RPMI8226 (cell line): ENCODE data around the gene TPSG1.
"Not testable (repeated sequence)": the region's sequence is repeated elsewhere in the genome, so short reads cannot be mapped to it uniquely, and the experiment has no call there.

Experiments
- DNase-seq: peaks from one replicate; pipeline ENCODE4 v3.0.0-alpha.2; 2015

Gene TPSG1

GRCh38 chr16:1256296-1256873 is 31.3 kb upstream of the TPSG1 start:
- not testable (repeated sequence) for DNase-seq

DNA sequence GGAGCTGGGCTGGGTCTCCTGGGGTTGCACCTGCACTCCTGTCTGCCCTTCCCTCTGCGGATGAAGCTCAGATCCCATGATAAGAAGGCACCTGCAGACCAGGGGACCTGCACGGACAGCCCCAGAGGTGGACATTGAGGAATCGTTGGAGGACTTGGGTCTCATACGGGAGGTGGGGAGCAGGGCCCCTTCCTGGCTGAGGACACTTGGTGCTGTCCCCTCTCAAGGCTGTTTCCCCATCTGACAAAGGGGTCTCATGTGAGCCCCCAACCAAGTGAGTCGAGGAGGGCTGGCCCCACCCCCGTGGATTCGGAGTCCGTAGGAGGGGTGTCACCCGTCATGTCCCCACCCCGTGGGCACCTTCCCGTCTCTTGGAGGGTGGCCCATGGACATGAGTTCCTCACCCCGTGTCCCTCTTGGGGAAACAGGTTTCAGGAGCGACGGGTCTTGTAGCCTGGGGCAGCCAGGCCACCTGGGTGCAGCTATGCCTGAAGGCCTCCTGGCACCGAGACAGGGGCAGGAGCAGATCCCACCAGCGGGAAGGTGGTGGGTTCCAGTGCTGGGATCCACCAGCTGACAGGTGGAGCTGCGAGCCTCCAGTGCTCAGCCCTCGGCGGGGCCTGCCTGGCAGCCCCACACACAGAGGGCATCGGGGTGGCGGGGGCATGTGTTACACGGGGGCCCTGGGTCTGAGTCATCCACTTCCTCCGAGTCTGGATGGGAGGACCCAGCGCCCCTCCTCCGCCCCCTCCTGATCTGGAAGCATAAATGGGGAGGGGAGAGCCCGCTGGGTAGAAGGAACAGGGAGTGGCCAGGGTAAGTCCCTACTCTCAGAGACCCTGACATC is 30.4 kb upstream of the TPSG1 start, which contains the start of gene TPSD1:
Gene TPSD1, plus strand, starts transcription at position 794 of the 847 bp plus-strand sequence. CDS start 212 bp downstream, outside the sequence.
- DNase-seq = not testable (repeated sequence)

GRCh38 chr16:1254821-1255220 is 29.8 kb upstream of the TPSG1 start:
- DNase-seq = not testable (repeated sequence)

DNA sequence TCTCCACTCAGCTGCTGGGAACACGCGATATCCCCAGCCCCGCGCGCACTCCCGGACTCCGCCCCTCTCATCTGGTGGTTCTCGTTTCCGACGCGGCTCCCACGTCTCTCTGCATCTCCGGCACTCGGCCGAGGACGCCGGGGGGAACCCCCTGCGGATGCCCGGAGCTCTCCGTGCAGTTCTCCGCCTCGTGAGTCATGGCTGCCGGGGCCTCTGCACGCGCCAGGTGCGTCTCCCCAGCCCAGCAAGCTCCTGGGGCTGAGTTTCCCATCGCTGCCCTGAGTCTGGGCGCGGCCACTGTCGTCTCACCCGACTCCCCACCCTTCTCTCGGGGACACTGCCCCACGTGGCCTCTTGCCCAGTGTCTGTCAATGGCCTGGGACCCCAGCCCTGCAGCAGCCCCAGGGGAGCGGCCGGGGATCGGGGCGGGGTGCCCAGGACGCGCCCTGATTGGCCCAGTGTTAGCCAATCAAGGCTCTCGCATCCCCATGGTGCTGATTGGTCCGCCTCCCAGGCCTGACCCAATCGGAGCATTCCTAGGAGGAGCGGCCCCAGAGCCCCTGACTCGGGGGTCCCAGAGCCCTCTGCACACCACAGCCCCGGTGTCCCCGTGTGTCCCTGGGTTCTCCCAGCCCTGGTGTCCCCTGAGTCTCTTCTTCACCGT is 28.8 kb upstream of the TPSG1 start:
- DNase-seq = not testable (repeated sequence)

DNA sequence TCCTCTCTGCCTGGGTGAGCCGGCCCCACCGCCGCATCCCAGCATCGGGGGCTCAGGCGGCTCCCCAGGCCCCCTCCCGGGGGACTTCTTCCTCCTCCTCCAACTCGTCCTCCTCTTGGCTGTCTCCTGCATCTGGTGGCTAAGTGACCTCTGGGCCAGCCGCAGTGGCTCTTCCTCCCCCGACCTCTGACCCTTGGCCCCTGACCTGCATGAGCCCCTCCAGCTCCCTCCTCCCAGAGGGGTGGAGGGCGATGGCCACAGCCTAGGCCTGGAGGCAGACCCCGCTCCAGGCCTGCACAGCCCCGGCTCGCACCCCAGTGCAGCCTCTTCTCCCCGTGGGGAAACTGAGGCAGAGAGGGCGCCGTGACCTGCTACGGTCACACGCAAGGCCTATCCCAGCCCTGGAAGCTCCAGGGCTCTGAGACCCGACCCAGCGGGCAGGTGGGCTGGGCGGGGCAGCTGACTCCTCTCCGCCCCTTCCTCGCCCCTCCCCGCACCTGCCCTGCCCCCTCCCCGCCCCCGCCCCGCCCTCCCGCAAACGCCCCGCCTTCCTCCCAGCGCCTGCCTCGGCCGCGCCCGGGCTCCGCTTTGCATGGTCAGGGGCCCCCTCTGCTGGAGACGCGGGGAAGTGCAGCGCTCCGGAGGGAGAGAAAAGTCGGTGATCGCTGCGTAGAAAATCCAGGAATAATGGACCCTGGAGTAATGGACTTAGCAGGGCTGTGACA is 24.1 kb upstream of the TPSG1 start:
- DNase-seq = not testable (repeated sequence)

DNA sequence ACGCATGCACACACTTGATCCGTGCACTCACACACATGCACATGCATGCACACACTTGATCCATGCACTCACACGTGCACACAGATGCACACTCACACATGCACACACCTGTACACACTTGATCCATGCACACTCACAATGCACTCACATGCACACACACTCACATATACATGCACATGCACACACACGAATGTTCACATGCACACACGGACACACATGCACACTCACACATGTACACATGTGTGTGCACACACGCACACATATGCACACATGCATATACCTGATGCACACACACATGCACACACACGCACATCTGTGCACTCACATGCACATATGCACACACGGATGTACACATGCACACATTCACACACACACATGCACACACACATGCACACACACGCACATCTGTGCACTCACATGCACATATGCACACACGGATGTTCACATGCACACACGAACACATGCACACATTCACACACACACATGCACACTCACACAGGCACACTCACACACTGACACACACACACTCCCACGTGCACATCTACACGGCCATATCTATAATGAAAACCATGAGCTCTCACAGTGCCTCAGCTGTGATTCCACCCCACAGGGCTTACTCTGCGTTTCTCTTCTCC is 23.0 kb upstream of the TPSG1 start:
- DNase-seq = not testable (repeated sequence)

DNA sequence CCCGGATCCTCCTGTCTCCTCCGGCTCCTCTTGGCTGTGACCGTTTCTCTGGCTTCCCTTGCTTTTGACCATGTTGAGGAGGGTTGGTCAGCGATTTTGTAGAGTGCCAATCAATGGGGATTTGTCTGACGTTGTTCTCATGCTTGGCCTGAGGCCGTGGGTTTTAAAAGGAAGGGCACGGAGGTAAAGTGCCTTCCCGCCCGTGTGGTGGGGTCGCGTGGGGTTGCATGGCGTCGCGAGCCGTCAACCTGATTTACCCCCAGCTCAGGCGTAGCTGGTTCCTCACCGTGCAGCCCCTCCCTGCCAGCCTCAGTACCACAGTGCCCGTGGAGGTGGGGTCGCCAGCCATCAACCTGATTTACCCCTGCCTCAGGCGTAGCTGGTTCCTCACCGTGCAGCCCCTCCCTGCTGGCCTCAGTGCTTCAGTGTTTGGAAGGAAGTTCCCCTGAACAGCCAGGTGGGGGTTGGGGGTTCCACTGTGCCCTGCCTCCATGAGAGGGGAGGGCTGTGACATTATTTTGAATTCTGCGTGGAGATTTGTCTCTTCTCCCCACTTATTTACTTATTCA is 20.5 kb upstream of the TPSG1 start:
- DNase-seq = no peak

DNA sequence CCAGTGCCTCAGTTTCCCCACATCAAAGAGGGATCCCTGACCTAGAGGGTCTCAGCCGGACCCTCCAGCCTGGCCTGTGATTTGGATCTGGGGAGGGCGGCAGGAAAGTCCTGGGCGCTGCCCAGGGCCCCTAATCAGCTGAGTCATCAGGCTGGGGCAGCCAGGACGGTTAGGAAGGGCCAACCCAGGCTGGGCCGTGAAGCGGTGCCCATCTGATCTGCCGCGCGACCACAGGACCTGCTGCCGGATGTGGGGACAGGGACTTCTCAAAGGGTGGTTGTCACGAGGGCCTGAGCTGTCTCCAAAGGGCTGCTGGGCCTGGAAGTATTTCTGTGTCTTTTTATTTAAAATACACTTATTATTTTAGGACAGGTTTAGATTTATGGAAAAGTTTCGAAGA is 19.8 kb upstream of the TPSG1 start:
- no peak for DNase-seq

DNA sequence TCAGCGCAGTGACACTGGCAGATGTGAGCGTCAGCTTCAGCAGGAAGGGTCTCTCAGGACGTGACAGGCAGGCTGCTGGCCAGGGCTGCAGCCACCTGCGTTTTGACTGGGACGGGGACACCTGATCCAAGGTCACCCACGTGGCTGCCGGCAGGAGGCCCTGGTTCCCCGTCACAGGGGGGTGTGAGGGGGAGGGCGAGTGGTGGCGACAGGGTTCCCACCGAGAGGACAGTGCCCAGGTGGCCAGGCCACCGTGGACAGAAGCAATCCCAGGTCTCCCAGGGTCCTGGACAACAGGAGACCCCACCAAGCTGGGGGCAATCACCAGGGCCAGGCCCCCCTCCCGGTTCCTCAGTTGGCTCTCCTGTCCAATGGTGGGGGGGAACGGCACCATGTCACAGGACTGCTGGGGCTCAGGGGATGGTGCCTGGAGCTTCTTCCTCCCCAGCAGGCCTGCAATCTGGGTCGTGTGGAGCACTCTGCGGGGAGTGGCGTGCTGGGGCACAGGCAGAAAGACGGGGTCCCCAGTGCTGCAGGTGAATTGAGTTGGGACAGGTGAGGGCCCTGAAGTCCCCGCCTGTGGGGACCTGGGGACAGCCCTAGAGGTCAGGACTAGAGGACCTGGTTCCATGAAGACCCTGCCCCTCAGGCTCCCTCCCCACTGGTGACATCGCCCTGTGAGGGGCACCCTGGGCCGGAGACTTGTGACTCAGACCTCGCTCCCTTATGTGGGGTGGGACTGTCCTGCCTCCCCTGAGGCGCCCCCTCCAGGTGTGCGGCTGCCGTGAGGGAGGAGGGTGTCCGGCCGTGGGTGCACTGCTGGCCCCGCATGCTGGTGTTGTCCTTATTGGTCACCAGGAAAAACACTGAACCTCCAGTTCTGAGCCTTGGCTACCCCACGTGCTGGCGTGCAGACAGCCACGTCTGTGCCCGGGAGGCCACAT is 19.1 kb upstream of the TPSG1 start:
- DNase-seq = not testable (repeated sequence)

DNA sequence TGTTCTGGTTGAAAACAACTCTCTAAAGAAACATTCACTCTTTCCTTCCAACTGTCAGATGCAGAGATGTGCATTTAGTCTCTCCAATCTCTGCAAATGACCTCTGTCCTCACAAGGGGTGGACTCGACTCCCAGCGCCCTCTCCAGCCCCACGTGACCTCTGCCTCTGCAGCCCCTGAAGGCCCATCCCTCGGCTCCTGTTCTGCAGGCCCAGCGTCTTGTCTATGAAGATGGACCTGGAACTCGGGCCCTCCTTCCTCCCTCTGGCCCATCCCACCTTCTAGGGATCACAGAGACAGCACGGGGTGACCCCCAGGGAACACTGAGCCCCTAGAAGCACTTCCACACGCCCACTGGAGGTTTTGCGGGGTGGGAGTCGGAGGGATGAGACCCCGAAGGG is 18.3 kb upstream of the TPSG1 start:
- DNase-seq = not testable (repeated sequence)

GRCh38 chr16:1241081-1241480 is 16.0 kb upstream of the TPSG1 start:
- not testable (repeated sequence) for DNase-seq

DNA sequence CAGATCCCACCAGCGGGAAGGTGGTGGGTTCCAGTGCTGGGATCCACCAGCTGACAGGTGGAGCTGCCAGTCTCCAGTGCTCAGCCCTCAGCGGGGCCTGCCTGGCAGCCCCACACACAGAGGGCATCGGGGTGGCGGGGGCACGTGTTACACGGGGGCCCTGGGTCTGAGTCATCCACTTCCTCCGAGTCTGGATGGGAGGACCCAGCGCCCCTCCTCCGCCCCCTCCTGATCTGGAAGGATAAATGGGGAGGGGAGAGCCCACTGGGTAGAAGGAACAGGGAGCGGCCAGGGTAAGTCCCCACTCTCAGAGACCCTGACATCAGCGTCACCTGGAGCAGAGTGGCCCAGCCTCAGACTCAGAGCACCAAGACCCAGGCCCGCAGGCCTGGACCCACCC is 15.4 kb upstream of the TPSG1 start, which contains the start of gene TPSAB1:
Gene TPSAB1, plus strand, starts transcription at position 270 of the 400 bp plus-strand sequence. CDS start 234 bp downstream, outside the sequence.
- DNase-seq = not testable (repeated sequence)

DNA sequence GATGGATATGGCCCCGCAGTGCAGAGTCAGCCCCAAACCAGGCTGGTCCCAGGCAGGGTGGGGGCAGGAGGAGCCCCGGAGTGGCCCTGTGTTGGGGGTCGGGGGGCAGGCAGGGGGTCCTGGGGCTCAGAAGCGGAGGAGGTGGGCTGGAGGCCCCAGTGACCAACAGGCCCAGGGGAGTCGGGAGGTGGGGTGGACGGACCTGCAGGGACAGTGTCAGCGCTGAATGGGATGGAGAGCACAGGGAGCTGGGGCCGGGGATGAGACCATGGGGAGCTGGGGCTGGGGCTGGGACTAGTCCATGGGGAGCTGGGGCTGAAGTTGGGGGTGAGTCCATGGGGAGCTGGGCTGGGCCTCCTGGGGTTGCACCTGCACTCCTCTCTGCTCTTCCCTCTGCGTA is 14.5 kb upstream of the TPSG1 start:
- DNase-seq = not testable (repeated sequence)

GRCh38 chr16:1238909-1239308 is 13.8 kb upstream of the TPSG1 start:
- not testable (repeated sequence) for DNase-seq

GRCh38 chr16:1237990-1238389 is 12.9 kb upstream of the TPSG1 start:
- no peak for DNase-seq

DNA sequence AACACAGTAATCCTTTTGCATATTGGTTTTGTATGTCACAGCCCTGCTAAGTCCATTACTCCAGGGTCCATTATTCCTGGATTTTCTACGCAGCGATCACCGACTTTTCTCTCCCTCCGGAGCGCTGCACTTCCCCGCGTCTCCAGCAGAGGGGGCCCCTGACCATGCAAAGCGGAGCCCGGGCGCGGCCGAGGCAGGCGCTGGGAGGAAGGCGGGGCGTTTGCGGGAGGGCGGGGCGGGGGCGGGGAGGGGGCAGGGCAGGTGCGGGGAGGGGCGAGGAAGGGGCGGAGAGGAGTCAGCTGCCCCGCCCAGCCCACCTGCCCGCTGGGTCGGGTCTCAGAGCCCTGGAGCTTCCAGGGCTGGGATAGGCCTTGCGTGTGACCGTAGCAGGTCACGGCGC is 11.6 kb upstream of the TPSG1 start:
- DNase-seq = not testable (repeated sequence)

DNA sequence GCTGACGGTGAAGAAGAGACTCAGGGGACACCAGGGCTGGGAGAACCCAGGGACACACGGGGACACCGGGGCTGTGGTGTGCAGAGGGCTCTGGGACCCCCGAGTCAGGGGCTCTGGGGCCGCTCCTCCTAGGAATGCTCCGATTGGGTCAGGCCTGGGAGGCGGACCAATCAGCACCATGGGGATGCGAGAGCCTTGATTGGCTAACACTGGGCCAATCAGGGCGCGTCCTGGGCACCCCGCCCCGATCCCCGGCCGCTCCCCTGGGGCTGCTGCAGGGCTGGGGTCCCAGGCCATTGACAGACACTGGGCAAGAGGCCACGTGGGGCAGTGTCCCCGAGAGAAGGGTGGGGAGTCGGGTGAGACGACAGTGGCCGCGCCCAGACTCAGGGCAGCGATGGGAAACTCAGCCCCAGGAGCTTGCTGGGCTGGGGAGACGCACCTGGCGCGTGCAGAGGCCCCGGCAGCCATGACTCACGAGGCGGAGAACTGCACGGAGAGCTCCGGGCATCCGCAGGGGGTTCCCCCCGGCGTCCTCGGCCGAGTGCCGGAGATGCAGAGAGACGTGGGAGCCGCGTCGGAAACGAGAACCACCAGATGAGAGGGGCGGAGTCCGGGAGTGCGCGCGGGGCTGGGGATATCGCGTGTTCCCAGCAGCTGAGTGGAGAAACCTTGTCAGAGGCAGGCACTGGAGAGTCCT is 7.1 kb upstream of the TPSG1 start:
- DNase-seq = not testable (repeated sequence)

GRCh38 chr16:1231301-1231700 is 6.2 kb upstream of the TPSG1 start:
- not testable (repeated sequence) for DNase-seq

GRCh38 chr16:1230471-1231212 is 5.6 kb upstream of the TPSG1 start:
- not testable (repeated sequence) for DNase-seq
